ENCODE data around the gene SBF2. TPM values are rescaled to one million over a fixed set of nuclear protein-coding genes. Genes with fewer than 3 reads are reported as not detected.

The SBF2 gene
- total RNA-seq, 5 donors from 2014 or later (not counting 1 experiment from before 2014, with no cell fraction given), result 9.5 to 23.5 (median 13.0) TPM

DNA sequence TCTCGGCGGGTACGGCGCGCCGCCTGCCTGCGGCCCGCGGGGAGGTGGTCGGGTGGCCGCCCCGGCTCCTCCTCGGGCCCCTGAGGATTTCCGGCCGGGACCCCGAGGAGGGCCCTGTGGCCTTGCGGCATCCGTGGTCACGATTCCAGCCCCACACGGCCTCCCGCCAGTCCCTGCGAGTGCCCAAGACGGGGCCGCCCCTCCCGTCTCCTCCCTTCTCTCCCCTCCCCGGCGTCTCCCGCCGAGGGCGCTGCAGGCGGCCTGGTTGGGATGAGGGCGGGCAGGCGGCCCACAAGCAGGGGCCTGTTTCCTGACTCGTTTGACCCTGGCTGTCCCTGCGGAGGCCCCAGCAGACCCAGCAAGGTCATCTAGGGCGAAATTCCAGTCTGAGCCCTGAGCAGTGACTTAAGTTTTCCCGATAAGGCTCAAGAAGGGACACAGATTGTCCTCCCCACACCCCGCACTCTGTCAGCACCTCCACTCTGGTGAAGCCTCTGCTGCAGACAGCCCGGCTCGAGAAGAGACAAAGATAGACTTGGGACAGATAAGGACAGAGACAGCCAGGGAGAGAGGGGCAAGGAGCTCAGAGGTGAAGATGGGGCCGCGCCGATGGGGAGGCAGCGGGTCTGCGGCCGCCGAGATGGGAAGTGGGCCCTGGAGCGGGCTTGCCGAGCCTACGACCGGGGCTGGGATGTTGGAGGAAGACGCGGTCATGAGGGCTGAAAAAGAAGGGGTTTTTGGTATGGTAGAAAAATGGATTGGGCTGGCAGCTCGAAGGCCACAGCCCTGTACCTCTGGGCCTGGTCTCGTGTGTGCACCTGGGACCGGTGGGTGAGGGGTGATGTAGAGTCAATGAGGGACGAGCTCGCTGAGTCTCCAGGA, 535.1 kb downstream of the SBF2 start:
- no peak overlapping the region for H3K27ac ChIP-seq (ENCODE audit: low read length)
- no peaks in the 10 kb centered on the region for H3K36me3 Mint-ChIP-seq
- no peaks in the 10 kb centered on the region for H3K9me3 ChIP-seq
- peak overlapping the region; percentile 75 to 79 for H3K4me3 ChIP-seq (ENCODE audit: control insufficient read depth in 1 of 2, extremely low read depth in 1 of 2, low read length in 1 of 2)
- no peaks in the 10 kb centered on the region for H3K27me3 Mint-ChIP-seq
- H3K36me3 ChIP-seq (ENCODE audit: control insufficient read depth in 2 of 2, extremely low read depth in 1 of 2, insufficient read depth in 1 of 2, low read length in 1 of 2), result no peaks in the 10 kb centered on the region
- POLR2A ChIA-PET, result no interaction called here
- peak; percentile 10 to 45 (median 28) for ATAC-seq (replicated peaks in 1 of 4)
- peak overlapping the region; percentile 74 to 84 (median 79) for H3K4me3 Mint-ChIP-seq
- H3K27me3 ChIP-seq (replicated peaks in 1 of 2; ENCODE audit: control insufficient read depth in 2 of 2, extremely low read depth in 1 of 2, insufficient read depth in 2 of 2, low read length in 1 of 2), result no peaks in the 10 kb centered on the region
- CTCF ChIA-PET, result interaction anchor here (0.6 to 1.4 kb wide), 14 partner anchors 9 to 992 kb away, joined by 3 to 7 read pairs (median 3); partner anchors contain the start of genes CTR9 (in 1 of the 2) and RNF141 (in 1 of the 2)
- WGBS (ENCODE audit: insufficient coverage), result 27% methylated on average over 54 of the region's 58 CpGs
- H3K4me1 ChIP-seq (ENCODE audit: control insufficient read depth in 1 of 2, extremely low read depth in 1 of 2, insufficient read depth in 2 of 2, low read length in 2 of 2), result peaks cover 7 to 27% of the 10 kb centered on the region in 2 experiments
- H3K4me1 Mint-ChIP-seq, result peaks cover 19 to 40% (median 25%) of the 10 kb centered on the region in 3 donors
- peak in 21 of 35 experiments; percentile 10 to 59 (median 25) for DNase-seq
- H3K27ac Mint-ChIP-seq, result peak overlapping the region; percentile 76 to 83
- no peaks in the 10 kb centered on the region for H3K9me3 Mint-ChIP-seq

DNA sequence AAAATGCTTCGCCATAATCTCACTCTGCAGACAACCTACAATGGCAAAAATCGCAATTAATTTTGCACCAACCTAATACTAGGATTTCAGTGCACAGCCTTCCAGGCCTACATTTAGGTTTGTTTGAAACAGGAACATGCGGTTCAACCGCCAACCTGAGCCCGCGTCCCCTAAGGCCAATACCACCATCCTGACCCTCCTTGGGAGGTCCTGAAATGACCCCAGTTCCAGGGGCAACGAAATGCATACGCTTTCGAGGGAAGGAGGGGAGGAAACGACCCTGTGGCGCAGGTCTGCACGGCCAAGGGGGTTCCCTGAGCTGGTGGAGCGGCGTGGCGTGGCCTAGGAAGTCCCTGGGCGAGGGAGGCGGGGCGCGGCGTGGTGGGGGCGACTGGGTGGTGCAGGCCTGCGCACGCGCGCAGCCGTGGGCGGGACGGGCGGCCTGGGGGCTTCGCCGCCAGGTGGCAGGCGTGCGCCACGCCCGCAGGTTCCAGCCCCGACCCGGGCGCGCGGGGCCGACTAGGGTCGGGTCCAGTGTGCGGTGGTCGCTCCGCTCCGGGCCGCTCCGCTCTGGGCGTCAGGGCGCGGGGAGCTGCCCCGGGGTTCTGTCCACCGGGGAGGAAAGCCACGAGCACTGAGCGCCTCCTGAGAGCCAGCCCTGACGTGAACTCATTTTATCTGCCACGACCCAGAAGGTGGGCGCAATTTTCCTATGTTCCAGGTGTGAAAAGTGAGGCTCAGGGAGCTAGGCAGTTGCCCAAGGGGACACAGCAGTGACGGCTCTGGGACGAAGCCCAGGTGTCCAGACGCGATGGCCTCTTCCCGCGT, 536.0 kb downstream of the SBF2 start:
- ChIA-PET CTCF (interaction anchor here (0.5 to 1.4 kb wide), 20 partner anchors 9 to 913 kb away, joined by 3 to 7 read pairs (median 3); partner anchors contain the start of gene RNF141 (in 1 of the 2)), POLR2A (no interaction called here)
- no peaks in the 10 kb centered on the region for H3K9me3 Mint-ChIP-seq
- H3K4me3 ChIP-seq (ENCODE audit: control insufficient read depth in 1 of 2, extremely low read depth in 1 of 2, low read length in 1 of 2), result peak overlapping the region; percentile 75 to 79
- peaks cover 7 to 27% of the 10 kb centered on the region in 2 experiments for H3K4me1 ChIP-seq (ENCODE audit: control insufficient read depth in 1 of 2, extremely low read depth in 1 of 2, insufficient read depth in 2 of 2, low read length in 2 of 2)
- H3K36me3 ChIP-seq (ENCODE audit: control insufficient read depth in 2 of 2, extremely low read depth in 1 of 2, insufficient read depth in 1 of 2, low read length in 1 of 2), result no peaks in the 10 kb centered on the region
- no peaks in the 10 kb centered on the region for H3K36me3 Mint-ChIP-seq
- H3K27ac Mint-ChIP-seq, result peak overlapping the region; percentile 72 to 83
- DNase-seq (peak; percentile 79 to 96 (median 89)), ATAC-seq (replicated peaks in 1 of 4) (peak; percentile 69 to 95 (median 76))
- peaks cover 19 to 41% (median 25%) of the 10 kb centered on the region in 3 donors for H3K4me1 Mint-ChIP-seq
- no peaks in the 10 kb centered on the region for H3K9me3 ChIP-seq
- 1% methylated on average over 59 of the region's 64 CpGs for whole genome bisulfite sequencing (ENCODE audit: insufficient coverage)
- H3K27ac ChIP-seq (ENCODE audit: low read length), result peak overlapping the region; percentile 70
- no peaks in the 10 kb centered on the region for H3K27me3 Mint-ChIP-seq
- H3K27me3 ChIP-seq (replicated peaks in 1 of 2; ENCODE audit: control insufficient read depth in 2 of 2, extremely low read depth in 1 of 2, insufficient read depth in 2 of 2, low read length in 1 of 2), result no peaks in the 10 kb centered on the region
- H3K4me3 Mint-ChIP-seq, result peak overlapping the region; percentile 73 to 84 (median 79)

DNA sequence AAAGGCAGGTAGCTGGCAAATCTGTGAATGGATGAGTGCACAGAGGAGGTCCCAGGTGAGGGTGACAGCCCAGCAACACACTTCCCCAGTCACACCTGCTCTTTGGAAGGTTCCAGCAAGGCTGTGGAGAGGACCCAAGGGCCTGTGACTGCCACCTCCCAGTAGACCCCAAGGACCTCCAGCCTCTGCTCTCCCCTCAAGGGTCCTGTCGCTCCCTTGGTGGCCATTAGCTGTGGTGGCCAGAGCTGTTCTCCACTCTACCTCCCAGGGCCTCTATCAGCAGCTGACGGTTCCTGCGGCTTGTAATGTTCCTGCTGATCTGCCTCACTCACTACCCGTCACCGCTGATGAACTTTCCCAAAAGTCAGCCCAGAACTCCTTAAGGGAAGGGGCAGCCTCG, 537.1 kb downstream of the SBF2 start:
- Mint-ChIP-seq H3K4me3 (peak overlapping the region in 1 of 3 donors; percentile 84), H3K4me1 (peaks cover 19 to 40% (median 25%) of the 10 kb centered on the region in 3 donors), H3K27ac (peak overlapping the region in 1 of 2 donors; percentile 44), H3K36me3 (no peaks in the 10 kb centered on the region), H3K9me3 (no peaks in the 10 kb centered on the region), H3K27me3 (no peaks in the 10 kb centered on the region)
- POLR2A ChIA-PET, result no interaction called here
- Histone ChIP-seq H3K27ac (ENCODE audit: low read length) (no peak overlapping the region), H3K36me3 (ENCODE audit: control insufficient read depth in 2 of 2, extremely low read depth in 1 of 2, insufficient read depth in 1 of 2, low read length in 1 of 2) (no peaks in the 10 kb centered on the region), H3K4me3 (ENCODE audit: control insufficient read depth in 1 of 2, extremely low read depth in 1 of 2, low read length in 1 of 2) (no peak overlapping the region), H3K27me3 (replicated peaks in 1 of 2; ENCODE audit: control insufficient read depth in 2 of 2, extremely low read depth in 1 of 2, insufficient read depth in 2 of 2, low read length in 1 of 2) (no peaks in the 10 kb centered on the region), H3K9me3 (no peaks in the 10 kb centered on the region), H3K4me1 (ENCODE audit: control insufficient read depth in 1 of 2, extremely low read depth in 1 of 2, insufficient read depth in 2 of 2, low read length in 2 of 2) (peaks cover 7 to 27% of the 10 kb centered on the region in 2 experiments)
- DNase-seq, result no peak
- WGBS (ENCODE audit: insufficient coverage), result 100% methylated on average over 5 of the region's 6 CpGs
- no peak for ATAC-seq (replicated peaks in 1 of 4)
- CTCF ChIA-PET, result no interaction called here

GRCh38 chr11:9756461-9756860, 537.6 kb downstream of the SBF2 start:
- Histone ChIP-seq H3K4me3 (ENCODE audit: control insufficient read depth in 1 of 2, extremely low read depth in 1 of 2, low read length in 1 of 2) (no peak overlapping the region), H3K27ac (ENCODE audit: low read length) (no peak overlapping the region), H3K4me1 (ENCODE audit: control insufficient read depth in 1 of 2, extremely low read depth in 1 of 2, insufficient read depth in 2 of 2, low read length in 2 of 2) (peaks cover 7 to 27% of the 10 kb centered on the region in 2 experiments), H3K9me3 (no peaks in the 10 kb centered on the region), H3K27me3 (replicated peaks in 1 of 2; ENCODE audit: control insufficient read depth in 2 of 2, extremely low read depth in 1 of 2, insufficient read depth in 2 of 2, low read length in 1 of 2) (no peaks in the 10 kb centered on the region), H3K36me3 (ENCODE audit: control insufficient read depth in 2 of 2, extremely low read depth in 1 of 2, insufficient read depth in 1 of 2, low read length in 1 of 2) (no peaks in the 10 kb centered on the region)
- Mint-ChIP-seq H3K36me3 (no peaks in the 10 kb centered on the region), H3K27ac (no peak overlapping the region), H3K4me3 (peak overlapping the region in 1 of 3 donors; percentile 84), H3K4me1 (peaks cover 19 to 38% (median 25%) of the 10 kb centered on the region in 3 donors), H3K27me3 (no peaks in the 10 kb centered on the region), H3K9me3 (no peaks in the 10 kb centered on the region)
- POLR2A ChIA-PET, result no interaction called here
- DNase-seq, result peak in 1 of 35 experiments; percentile 4
- CTCF ChIA-PET, result no interaction called here
- WGBS (ENCODE audit: insufficient coverage), result 100% methylated on average over 3 of the region's 5 CpGs
- ATAC-seq (replicated peaks in 1 of 4), result no peak

- H3K36me3 Mint-ChIP-seq, result no peaks in the 10 kb centered on the region
- Histone ChIP-seq H3K4me3 (ENCODE audit: control insufficient read depth in 1 of 2, extremely low read depth in 1 of 2, low read length in 1 of 2) (no peak overlapping the region), H3K36me3 (ENCODE audit: control insufficient read depth in 2 of 2, extremely low read depth in 1 of 2, insufficient read depth in 1 of 2, low read length in 1 of 2) (no peaks in the 10 kb centered on the region), H3K27me3 (replicated peaks in 1 of 2; ENCODE audit: control insufficient read depth in 2 of 2, extremely low read depth in 1 of 2, insufficient read depth in 2 of 2, low read length in 1 of 2) (no peaks in the 10 kb centered on the region), H3K27ac (ENCODE audit: low read length) (no peak overlapping the region), H3K4me1 (ENCODE audit: control insufficient read depth in 1 of 2, extremely low read depth in 1 of 2, insufficient read depth in 2 of 2, low read length in 2 of 2) (peaks cover 7 to 27% of the 10 kb centered on the region in 2 experiments), H3K9me3 (no peaks in the 10 kb centered on the region)
- no peaks in the 10 kb centered on the region for H3K9me3 Mint-ChIP-seq
- H3K27me3 Mint-ChIP-seq, result no peaks in the 10 kb centered on the region
- no peak overlapping the region for H3K27ac Mint-ChIP-seq
- WGBS (ENCODE audit: insufficient coverage), result 35% methylated on average over 6 of the region's 7 CpGs
- no peak for ATAC-seq (replicated peaks in 1 of 4)
- ChIA-PET CTCF (interaction anchor here (0.5 to 0.8 kb wide), 3 partner anchors 272 to 552 kb away, joined by 3 to 10 read pairs (median 4); no protein-coding TSS in a partner anchor), POLR2A (no interaction called here)
- H3K4me1 Mint-ChIP-seq, result peaks cover 19 to 38% (median 24%) of the 10 kb centered on the region in 3 donors
- no peak overlapping the region for H3K4me3 Mint-ChIP-seq
- no peak for DNase-seq
Measured at GRCh38 chr11:9755561-9756185, 538.3 kb downstream of the SBF2 start.
